A549 (cell line): Measurements from ENCODE around the gene XAB2.

Experiments
- BHLHE40 ChIP-seq: IDR thresholded peaks from 2 replicates; pipeline ENCODE4 v1.6.1; 2012; ENCODE audit warnings: low read depth, low read length, inconsistent platforms
- CTCF ChIP-seq: fragments of >200 bp; sonication (Bioruptor Twin); formaldehyde crosslinking; IDR thresholded peaks from 3 replicates; pipeline ENCODE4 v1.5.1; 2016
- EP300 ChIP-seq, 2 experiments: fragments of >200 bp; sonication (Bioruptor Twin); formaldehyde crosslinking; IDR thresholded peaks; 2 replicates in 1 of 2; 3 replicates in 1 of 2; pipeline ENCODE4 v1.6.1; 2016 to 2017
- HMGXB4 ChIP-seq: fragments of 250-450 bp; sonication (Bioruptor Pico); IDR thresholded peaks from 2 replicates; pipeline ENCODE4 v1.5.0; 2021; ENCODE audit warnings: mild to moderate bottlenecking, moderate library complexity, borderline replicate concordance
- MAX ChIP-seq: IDR thresholded peaks from 2 replicates; pipeline ENCODE4 v1.6.1; 2012
- MAZ ChIP-seq: fragments of 150-350 bp; IDR thresholded peaks from 2 replicates; pipeline ENCODE4 v1.6.1; 2014; ENCODE audit warnings: antibody characterized with exemption, low read depth, low read length, borderline replicate concordance
- POLR2A ChIP-seq: IDR thresholded peaks from 2 replicates; pipeline ENCODE4 v1.6.1; 2012; ENCODE audit warnings: mild to moderate bottlenecking, low read length
- POLR2AphosphoS2 ChIP-seq: conservative IDR thresholded peaks from 2 replicates; pipeline ENCODE4 v1.6.1; 2012; ENCODE audit warnings: low read length, improper control_type of control experiment, inconsistent platforms
- RAD21 ChIP-seq, 2 experiments: fragments of >200 bp in 1 of 2; sonication (Bioruptor Twin) in 1 of 2; formaldehyde crosslinking in 1 of 2; IDR thresholded peaks in 1 of 2; conservative IDR thresholded peaks in 1 of 2; 2 replicates in 1 of 2; 3 replicates in 1 of 2; pipeline ENCODE4 v1.6.1; 2012 to 2018; ENCODE audit warnings: inconsistent platforms in 1 of 2
- REST ChIP-seq: fragments of 200-600 bp; sonication (generic); IDR thresholded peaks from 2 replicates; pipeline ENCODE4 v1.6.1; 2016; ENCODE audit warnings: antibody characterized with exemption, mild to moderate bottlenecking, moderate library complexity

- TF ChIP-seq MAZ (no peak), CTCF (no peak), MAX (no peak), EP300 (IDR thresholded peaks at IDR 0.05) (no peak), POLR2A (no peak), HMGXB4 (CRISPR knock-in tag) (no peak), BHLHE40 (no peak), REST (no peak), RAD21 (conservative IDR thresholded peaks at IDR 0.05 in 1 of 2, IDR thresholded peaks at IDR 0.05 in 1 of 2) (no peak), POLR2AphosphoS2 (no peak)
Observed at GRCh38 chr19:7674010-7675005, 45.0 kb upstream of the XAB2 start.
